HTERT RPE-1 (cell line): ENCODE data around the gene PTGER4.

Experiments
- in situ Hi-C: fragments of 300-500 bp; cut with MboI; formaldehyde crosslinking; loops from 4 replicates; pipeline ENCODE4 v1.14.3; 2020; ENCODE audit warnings: low sequenced_read_pairs

Gene PTGER4

DNA sequence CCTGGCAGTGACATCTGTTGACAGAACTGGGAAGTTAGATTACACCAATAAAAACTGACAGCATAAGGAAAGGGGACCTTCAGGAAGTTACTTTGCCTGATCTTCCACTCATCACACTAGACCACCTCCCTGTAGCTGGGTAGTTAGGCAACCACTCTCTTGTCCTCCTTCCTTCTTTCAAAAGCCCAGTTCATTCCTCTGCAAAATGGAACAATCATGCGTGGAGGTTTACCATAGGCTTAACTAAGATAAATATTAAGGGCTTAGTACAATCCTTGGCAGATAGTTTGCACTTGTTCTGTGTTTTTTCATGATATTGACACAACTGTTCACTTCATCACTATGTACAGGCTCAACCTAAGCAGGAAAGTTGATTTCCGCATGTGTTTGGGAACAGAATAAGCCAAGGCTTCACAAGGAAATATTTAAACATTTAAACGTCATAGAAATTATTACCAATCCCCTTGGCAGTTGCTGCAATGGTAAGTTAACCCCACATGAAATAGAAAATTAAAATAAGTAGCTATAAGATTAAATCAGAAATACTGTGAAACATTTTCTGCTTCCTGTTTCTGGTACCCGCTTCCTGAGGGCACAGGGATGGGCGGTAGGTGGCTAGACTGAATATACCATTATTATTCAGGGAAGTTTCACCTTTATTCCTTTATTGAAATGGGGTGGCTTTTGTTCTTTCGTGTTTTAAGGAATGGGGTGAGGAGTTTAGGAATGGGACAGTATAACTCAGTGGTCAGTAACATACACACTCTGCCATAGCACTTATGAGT lies 9.9 kb upstream of the PTGER4 start:
- in situ Hi-C loops, result no loop called here

DNA sequence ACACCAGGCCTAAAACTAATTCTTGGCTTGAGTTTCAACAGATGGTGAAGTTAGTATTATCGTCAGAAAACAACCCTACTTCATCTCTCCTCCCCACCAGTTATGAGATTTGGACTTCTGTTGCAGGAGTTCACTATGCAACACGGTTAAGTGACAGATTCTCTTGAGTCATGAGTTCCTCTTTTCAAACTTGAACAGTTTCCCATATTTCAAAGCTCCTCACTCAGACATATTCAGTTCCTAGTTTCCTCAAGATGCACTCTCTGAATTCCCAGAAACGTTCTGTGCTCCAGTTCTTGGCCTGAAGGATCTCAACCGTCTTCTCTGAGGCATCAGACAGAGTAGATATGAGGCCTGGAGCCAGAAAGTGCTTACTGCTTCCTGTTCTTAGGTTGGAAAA lies 7.3 kb upstream of the PTGER4 start:
- in situ Hi-C loops, result no loop called here

DNA sequence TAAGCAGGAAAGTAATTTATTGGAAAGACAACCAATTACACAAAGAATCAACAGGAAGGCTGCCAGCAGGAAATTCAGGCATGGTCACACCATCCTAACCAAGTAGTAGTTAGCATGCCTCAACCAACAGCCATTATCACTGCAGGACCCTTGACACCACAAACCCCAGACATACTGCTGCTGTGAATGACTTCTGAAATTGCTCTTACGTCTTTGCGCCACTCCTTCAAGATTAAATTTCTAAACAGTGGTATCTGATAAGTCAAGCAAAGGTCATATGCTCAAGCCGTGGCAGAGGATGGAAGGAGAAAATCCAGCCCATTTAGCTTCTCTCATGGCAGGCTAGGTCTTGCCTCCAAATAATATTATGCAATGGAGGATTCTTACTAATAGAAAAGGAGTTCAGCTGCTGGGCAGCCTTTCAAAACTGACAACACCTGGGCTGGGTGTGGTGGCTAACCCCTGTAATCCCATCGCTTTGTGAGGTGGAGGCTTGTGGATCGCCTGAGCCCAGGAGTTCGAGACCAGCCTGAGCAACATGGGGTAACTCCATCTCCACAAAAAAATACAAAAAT lies 5.0 kb upstream of the PTGER4 start:
- in situ Hi-C loops, result no loop called here

DNA sequence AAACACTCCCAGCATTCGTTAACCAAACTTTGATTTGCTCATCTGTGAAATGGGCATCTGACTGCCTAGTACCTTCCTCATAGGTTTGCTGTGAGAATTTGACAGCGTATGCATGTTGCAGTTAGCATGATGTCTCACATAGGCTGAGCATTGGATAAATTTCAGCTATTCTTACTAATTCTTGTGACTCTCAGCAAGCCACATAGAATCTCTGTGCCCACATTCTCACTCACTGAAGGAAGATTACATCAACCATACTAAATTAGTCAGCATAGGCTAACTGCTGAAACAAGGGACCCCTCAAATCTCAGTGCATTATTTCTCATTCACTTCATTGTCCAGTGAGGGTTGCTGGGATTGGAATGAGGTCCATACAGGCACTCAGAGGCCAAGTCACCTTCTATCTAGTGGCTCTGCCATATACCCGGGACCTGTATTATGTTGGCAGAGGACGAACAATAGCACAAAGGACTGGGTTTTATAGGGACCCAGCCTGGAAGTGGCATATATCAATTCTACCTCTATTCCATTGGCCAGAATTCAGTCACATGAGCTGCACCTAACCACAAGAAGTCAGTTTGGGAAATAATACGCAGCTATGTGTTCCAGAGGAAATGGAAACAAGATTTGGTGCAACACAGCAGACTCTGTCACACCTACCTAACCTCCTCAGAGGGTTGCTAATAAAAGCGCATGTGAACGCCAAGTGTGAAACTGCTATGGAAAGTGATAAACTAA lies 4.2 kb upstream of the PTGER4 start:
- in situ Hi-C loops, result no loop called here

DNA sequence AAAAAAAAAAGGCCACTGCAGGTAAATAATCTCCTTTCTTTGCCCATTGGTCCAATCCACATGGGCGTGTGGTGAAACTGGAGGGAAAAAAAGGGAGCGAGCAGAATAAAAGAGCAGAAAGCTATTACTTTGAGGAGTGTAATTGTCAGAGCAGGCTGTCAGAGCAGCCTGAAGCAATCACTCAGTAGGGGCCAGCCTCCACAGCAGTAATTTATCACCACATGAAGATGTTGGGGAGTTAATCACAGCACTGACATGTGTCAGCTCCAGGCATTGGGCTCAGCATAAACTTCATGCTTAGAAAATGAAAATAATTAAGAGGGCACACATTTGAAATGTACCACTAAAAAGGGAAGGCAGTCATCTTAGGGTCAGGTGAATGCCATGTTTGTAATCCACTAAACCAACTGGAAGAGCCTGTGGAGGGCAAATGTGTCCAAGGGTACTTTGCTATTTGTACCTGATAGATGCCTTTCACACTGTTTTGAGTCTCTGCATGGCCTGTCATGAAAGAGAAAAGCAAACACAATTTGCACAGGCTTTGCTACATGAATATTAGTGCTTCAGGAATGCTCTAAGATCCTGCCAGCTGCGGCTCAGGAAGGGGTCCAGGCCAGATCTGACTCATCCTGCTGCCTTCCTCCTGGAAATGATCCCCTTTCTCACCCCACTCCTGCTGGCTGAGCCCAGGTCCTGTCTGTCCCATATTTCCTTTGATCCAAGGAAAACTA lies 2.9 kb upstream of the PTGER4 start:
- in situ Hi-C loops, result no loop called here

DNA sequence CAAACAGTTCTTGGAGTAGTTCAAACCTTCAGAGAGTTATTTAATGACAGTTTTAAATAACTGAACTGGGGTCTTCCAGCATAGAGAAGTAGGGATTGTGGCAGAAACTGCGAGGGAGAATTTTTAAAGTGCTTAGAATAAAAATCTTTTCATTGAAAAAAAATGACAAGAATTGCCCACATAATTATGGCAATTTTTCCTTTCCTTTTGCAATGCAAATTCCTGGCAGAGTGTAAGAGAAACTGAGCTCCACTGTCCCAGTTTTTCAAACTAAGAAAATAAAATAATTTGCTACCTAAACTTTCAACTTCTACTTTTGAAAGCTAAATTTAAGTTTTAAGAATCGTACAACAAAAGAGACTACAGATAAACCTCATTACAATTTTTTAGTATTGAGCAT lies 2.3 kb upstream of the PTGER4 start:
- in situ Hi-C loops, result no loop called here

DNA sequence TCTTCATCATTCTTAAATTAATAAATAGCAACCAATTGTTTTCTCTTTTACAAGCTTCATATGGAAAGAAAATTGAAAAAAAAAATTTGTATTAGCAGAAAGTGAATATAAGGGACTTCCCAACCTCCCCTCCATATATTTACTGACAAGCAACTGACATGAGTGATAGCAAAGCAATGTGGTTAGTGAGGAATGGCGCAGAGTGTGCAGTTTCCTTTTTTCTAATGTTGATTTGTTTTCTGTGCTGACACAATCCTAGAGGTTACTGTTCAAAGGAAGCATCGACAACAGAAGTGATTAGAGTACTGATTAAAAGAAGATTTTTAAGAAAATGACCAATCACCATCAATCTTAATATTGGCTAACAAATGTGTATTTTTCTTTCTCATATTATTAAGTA lies 1.7 kb upstream of the PTGER4 start:
- in situ Hi-C loops, result no loop called here

DNA sequence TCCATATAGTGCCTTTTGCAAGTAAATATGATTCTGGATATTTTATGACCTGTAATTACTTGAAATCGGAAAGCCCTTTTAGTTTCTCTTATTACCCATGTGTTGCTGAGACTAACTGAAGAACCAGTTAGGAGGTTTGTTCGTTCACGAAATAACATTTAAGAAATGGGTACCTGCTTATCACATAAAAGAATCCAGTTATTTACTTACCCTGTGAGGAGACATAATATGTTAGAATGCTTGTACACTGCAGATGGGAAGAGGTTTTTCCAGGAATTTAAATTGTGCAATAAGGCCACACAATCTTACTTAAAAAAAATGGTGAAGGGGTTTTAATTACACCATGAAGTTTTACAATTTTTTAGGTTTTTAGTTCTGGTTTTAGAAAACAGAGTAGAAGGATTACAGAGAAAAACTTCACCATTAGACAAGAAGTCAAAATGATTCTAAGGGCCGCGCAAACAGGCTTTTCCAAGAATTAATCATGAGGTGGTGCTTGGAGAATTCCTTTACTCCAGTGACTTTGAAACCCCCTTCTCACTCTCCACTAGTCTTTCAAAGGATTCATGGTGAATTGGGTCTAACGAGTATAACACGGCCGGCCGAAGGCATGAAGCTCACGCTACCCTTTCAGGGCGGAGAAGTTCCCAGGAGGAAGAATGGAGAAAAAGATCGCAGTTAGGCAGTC lies 1.1 kb upstream of the PTGER4 start:
- in situ Hi-C loops, result no loop called here

DNA sequence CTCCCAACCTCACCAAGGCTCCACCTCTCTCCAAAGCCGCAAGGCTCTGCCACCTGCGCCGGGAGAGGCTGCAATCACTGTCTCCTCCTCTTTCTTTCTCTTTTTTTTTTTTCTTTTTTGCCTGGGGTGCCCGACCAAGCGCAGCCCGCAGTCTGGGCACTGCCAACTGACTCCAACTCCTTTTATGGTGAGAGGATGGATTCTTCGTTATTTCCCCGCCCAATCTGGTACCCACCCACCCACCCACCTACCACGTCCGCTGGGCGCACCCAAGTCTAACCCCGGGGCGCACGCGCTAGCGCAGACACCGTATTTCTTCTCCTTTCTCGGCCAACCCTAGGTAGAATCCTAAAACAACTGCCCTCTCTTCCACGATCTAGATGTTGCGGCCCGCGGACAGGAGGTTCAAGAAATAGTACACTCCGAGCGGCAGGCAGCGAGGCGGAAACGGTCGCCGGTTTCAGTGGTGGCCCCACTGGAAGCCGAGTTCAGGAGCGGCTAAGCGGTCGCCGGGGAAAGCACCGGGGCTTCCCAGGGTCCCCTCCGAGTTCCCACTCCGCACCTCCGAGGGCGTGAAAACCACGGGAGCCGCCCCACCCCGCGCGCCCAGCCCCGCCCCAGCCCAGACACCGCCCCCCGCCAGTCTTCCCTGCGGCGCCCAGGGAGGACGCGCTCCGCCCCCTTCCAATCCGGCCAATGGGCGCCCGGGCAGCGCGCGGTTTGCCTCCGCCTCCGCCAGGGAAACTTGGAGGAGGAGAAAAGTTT lies 385 bp upstream of the PTGER4 start:
- in situ Hi-C loops, result no loop called here

DNA sequence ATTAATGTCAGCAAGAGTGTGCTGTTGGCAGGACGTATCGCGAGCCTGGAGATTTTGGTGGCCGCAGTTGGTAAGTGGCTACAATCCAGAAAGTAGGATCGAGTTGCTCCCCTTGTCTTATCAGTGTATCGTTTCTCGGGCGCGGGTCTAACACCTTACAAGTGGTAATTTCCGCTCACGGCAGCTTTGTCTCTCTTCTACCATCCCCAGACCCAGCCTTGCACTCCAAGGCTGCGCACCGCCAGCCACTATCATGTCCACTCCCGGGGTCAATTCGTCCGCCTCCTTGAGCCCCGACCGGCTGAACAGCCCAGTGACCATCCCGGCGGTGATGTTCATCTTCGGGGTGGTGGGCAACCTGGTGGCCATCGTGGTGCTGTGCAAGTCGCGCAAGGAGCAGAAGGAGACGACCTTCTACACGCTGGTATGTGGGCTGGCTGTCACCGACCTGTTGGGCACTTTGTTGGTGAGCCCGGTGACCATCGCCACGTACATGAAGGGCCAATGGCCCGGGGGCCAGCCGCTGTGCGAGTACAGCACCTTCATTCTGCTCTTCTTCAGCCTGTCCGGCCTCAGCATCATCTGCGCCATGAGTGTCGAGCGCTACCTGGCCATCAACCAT lies 1.1 kb downstream of the PTGER4 start:
- in situ Hi-C loops, result no loop called here

DNA sequence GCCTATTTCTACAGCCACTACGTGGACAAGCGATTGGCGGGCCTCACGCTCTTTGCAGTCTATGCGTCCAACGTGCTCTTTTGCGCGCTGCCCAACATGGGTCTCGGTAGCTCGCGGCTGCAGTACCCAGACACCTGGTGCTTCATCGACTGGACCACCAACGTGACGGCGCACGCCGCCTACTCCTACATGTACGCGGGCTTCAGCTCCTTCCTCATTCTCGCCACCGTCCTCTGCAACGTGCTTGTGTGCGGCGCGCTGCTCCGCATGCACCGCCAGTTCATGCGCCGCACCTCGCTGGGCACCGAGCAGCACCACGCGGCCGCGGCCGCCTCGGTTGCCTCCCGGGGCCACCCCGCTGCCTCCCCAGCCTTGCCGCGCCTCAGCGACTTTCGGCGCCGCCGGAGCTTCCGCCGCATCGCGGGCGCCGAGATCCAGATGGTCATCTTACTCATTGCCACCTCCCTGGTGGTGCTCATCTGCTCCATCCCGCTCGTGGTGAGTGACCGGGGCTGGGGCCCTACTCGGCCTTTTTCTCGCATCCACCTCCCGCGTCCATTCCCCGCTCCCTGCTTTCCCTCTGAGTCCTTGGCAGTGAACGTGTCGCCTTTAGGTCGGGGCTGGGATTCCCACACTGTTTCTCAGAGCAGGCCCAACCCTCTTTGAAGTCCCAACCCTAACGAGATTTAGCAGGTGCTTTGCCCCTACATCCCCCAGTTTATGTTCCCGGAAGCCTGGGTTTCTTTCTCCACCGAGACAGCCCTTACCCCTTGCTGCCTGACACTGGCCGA lies 1.8 kb downstream of the PTGER4 start:
- in situ Hi-C loops, result no loop called here

DNA sequence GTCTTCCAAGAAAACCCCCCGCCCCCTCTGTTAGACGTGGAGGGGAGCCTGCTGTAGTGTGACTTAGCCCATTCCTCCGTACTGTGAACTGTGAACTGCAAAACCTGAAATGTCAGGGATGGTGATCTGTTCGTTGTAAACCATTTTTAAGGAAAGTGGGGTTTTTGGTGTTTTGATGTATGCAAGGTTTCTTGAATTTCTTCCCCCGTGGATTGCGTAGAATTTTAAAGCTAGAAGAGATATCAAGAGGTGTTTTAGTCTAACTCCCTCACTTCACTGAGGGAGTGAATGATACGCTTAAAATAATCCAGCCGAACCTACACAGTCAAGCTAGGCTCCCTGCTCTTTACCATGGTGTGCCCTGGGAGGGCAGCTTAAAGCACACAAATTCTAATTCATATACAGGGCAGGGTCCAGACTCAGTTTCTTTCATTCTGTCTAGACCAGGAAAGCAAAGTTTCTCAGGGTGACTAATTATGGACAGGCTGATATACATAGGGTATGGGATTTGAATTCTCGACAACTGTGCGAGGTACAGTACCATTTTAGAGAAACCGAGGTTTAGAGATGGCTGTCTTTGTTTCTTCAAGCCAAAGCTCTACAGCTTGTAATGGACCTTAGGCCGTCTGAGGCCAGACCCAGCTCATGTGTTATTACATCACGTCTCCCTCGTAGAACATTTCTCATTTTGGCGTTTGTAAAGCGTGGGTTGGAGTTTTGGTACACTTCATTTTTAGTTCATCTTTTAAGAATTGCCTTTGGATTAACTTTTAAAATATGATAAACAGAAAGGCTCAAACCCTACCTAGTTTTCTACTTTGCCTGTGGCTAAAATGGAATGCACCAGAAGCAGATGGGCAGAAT lies 2.7 kb downstream of the PTGER4 start:
- in situ Hi-C loops, result no loop called here

DNA sequence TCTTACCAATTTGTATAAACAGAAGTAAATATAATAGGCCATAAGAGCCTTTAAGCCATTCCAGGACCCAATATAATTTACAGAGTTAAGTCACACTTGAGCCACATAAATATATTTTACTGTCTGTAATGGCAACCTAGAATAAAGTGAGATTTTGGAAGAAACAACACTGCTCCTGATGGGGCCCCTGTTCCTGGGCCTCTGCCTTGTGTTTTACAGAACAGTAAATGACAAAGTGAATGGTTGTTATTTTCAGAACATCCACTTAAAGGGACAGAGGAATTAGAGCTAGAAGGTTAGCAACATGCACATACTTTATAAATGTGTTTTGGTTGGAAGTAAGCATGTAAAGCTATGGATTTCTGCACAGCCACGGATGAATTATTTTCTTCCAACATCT lies 3.6 kb downstream of the PTGER4 start:
- in situ Hi-C loops, result no loop called here

DNA sequence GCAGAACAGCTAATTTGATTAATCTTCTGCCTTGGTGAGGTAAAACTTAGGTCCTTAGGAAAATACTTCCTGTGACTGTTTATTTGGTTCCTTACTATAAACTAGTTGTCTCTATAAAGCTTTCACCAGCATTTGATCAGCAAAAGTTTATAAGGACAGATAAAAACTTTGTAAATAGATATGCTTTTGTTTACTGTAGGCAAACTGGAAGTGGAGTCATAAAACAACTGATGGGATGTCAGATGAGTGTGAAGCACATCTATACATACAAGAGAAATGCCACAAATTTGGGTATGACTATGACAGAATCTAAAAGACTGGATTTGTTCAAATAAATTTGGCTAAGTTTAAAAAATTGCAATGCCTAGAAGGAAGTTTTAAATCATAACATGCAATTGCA lies 5.5 kb downstream of the PTGER4 start:
- in situ Hi-C loops, result no loop called here

DNA sequence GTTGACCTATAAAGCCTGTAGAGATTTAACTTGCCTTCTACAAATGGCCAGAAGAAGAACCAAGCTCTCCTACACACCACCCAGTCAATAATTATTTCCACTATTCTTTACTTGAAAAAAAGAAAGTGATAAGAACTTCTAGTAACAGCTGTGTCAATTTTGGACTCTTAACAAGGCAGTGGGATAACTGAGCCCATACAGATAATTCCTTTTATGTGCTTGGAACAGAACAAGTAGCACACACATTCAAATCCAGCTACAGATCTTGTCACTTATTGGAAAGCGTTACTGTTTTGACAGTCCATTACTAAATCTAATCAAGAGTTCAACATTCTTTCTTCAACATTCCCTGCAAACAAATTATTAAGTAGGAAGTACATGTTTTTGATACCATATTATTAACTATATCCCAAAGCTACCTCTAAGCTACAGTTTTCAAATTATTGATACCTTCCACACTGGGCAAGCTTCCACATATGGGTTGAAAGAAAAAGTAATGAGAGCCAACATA lies 6.3 kb downstream of the PTGER4 start:
- in situ Hi-C loops, result no loop called here

DNA sequence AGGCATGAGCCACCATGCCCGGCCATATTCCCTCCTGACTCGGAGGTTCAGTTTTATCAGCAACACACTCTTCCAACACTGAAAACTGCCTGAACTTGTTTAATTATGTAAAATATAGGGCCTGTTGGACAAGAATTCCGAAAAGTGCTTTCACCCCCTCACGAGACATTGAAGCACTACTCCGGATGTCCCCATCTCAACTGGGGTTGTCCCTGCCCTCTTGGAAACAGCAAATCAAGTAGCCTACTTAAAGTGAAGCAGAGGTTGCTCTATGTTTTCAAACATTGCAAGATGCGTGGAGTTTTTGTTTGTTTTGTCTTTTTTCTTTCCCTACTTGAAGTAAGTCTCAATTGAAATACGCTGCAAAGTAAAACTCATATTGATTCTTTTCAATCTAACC lies 7.6 kb downstream of the PTGER4 start:
- in situ Hi-C loops, result no loop called here

DNA sequence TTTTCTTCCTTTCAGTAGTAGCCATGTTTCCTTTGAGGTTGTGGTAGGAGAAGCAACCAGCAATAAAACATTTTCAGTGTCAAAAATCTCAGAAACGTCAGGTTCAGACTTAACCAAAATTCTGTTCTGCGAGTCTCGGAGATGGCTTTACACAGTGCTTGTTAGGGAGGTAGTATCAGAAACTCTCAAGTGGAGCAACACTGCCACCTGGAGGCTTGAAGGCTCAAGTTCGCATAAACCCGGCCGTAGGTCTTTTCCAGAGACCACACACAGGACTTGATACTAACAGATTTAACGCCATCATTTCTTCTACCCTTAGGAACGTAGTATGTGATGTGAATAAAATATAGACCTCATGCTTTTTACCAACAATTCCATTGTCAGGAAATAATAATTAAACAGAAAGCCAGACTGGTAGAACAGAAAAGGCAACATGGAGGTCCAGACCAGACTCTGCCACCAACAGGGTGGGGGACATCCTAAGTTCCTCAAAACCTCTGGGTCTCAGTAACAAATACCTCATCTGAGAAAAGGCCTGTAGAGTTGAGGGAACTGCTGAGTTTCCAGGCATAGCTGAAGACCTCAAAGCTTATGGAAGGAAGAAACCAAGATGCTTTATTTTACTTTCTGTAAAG lies 8.5 kb downstream of the PTGER4 start:
- in situ Hi-C loops, result no loop called here
